Inflammatory macrophage (primary cell): ENCODE measurements around the gene LRRC49.

Source experiments
- DNase-seq, 2 donors: peaks; one replicate each; pipeline ENCODE4 v3.0.0-alpha.2; 2020 to 2022

LRRC49 gene

GRCh38 chr15:71094137-71094536, 201.5 kb downstream of the LRRC49 start:
- no peak for DNase-seq

- no peak for DNase-seq
These were observed 204.1 kb downstream of the LRRC49 start for GRCh38 chr15:71096676-71097075.

GRCh38 chr15:71097890-71098289, 205.3 kb downstream of the LRRC49 start:
- DNase-seq = no peak

- no peak for DNase-seq
These were observed 206.3 kb downstream of the LRRC49 start for GRCh38 chr15:71098920-71099319.
